Raji (cell line): ENCODE measurements around the gene IGFALS.

ENCODE experiments used
- POLR2A ChIP-seq: IDR thresholded peaks from 2 replicates; pipeline ENCODE4 v1.6.1; 2011; ENCODE audit warnings: low read depth, low read length, control low read depth; ENCODE audit not compliant: insufficient read depth

Gene IGFALS

GRCh38 chr16:1743376-1744337 lies 49.8 kb downstream of the IGFALS start:
- TF ChIP-seq POLR2A = no peak

- no peak for TF ChIP-seq POLR2A
These were observed 51.8 kb downstream of the IGFALS start for GRCh38 chr16:1741553-1742165.

GRCh38 chr16:1740781-1741490 lies 52.6 kb downstream of the IGFALS start:
- no peak for TF ChIP-seq POLR2A
